Renal cortical epithelial cell (primary cell): ENCODE data around the gene ZFHX2. TPM values are rescaled to one million over a fixed set of nuclear protein-coding genes. Genes with fewer than 3 reads are reported as not detected.
A peak's percentile ranks its signal among the peaks of the same experiment; 100 is the strongest.
"Not testable (repeated sequence)": the region's sequence is repeated elsewhere in the genome, so short reads cannot be mapped to it uniquely, and the experiment has no call there.

Source experiments
- DNase-seq: peaks from one replicate; pipeline ENCODE4 v3.0.0-alpha.2; 2011; ENCODE audit warnings: low read depth
- total RNA-seq: library from RNA; depleted of rRNA; stranded (reverse); fragments of >200 nt; gene quantifications from 2 replicates; pipeline ENCODE4 v1.2.3, GENCODE V29; 2014

The ZFHX2 gene
- 0.69 and 1.8 TPM in 2 replicates for total RNA-seq

GRCh38 chr14:23551266-23552028 lies at the start of gene ZFHX2:
TSS of gene ZFHX2 (minus strand) at chr14:23551765. CDS start at chr14:23535325, 16,440 bp downstream.
- DNase-seq: peak; percentile 62

- DNase-seq: no peak
Observed at GRCh38 chr14:23600806-23601205, 49.2 kb upstream of the ZFHX2 start.

DNA sequence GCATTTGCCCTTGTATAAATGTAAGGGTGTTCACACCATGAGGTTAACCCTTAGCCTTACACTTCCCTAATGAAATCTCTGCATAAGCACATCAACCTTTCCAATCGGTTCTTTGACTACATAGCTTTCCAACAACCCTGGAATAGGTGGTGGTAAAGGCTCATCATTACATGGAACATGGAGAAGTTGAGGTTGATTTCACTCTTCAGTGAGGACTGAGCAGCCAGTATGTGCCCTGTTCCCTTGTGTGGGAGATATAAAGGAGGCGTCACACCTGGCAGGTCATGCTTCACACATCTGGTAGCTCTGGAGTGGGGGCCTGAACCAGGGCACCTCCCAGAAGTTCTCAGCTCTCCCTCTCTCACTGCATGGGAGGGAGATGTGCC lies 48.8 kb upstream of the ZFHX2 start:
- no peak for DNase-seq

DNA sequence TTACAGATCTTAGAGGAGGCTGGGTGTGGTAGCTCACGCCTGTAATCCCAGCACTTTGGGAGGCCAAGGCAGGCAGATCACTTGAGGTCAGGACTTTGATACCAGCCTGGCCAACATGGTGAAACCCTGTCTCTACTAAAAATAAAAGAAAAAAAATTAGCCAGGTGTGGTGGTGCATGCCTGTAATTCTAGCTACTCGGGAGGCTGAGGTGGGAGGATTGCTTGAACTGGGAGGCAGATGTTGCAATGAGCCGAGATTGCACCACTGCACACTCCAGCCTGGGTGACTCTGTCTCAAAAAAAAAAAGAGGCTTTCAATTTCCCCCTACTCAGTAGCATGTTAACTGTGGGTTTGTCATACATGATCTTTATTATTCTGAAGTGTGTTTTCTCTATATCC lies 42.6 kb upstream of the ZFHX2 start:
- not testable (repeated sequence) for DNase-seq

DNA sequence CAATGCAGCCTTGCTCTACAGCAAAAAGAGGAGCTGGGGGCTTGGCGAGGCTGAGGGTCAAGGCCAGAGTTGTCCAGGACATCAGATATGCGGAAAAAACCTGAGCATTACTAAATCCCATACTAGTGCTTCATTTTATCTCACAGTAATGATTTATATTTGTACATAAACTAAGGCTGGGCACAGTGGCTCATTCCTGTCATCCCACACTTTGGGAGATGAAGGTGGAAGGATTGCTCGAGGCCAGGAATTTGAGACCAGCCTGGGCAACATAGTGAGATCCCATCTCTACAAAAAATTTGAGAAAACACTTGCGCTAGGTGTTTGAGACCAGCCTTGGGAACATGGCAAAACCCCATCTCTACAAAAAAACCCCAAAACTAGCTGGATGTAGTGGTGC lies 38.6 kb upstream of the ZFHX2 start:
- no peak for DNase-seq

DNA sequence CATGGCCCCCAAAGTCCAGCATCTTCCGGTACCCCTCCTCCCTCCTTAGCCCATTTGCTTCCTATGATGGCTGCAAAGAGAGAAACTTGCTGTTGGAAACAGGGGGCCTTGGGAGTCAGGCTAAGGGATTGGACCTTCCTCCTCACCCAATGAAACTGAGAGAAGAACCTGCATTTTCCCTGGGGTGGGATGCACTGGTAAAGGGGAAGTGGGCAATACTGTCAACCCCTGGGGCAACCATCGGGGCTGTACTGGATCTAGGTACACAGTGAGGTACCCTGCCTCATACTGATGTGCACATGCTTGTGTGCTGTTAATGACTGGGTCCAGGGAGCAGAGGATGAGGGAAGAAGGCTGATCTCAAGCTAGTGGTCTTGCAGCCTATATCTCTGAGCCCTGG lies 38.0 kb upstream of the ZFHX2 start:
- DNase-seq: no peak

DNA sequence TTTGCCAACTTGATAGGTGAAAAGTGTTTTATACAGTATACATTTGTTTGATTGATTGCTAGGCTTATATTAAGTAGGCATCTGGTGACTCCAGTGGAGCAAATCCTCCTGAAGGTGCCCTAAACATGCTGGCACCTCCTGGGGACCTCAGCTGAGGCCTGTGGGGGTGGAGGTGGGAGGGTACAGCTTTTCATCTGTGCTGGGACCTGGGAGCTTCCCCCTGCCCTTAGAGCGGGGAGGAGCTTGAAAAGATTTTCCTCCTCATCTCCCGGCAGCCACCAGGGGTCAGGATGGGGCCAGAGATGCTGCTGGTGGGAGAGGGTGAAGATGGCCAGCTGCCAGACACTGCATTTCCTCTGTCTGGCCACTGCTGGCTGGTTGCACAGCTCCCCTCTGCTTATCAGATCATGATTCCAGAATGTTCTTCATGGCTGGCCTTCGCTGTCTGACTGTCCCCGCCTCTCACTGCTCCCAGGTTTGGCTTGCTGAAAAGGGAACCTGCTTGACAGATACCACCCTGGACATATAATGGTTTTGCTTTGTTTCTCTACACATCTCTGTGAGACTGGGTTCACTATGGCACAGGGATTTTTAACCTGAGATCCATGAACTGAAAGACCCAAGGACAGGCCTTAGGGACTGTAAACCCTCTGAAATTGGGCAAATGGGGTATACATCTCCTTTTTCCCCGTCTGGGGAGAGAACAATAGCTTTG lies 37.5 kb upstream of the ZFHX2 start:
- peak; percentile 72 for DNase-seq

DNA sequence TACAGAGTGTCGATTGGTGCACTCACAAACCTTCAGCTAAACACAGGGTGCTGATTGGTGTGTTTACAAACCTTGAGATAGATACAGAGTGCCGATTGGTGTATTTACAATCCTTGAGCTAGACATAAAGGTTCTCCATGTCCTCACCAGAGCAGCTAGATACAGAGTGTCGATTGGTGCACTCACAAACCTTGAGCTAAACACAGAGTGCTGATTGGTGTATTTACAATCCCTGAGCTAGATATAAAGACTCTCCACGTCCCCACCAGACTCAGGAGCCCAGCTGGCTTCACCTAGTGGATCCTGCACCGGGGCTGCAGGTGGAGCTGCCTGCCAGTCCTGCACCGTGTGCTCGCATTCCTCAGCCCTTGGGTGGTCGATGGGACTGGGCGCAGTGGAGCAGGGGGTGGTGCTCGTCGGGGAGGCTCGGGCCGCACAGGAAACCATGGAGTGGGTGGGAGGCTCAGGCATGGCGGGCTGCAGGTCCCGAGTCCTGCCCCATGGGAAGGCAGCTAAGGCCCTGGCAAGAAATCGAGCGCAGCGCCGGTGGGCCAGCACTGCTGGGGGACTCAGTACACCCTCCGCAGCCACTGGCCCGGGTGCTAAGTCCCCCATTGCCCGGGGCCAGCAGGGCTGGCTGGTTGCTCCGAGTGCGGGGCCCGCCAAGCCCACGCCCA lies 33.1 kb upstream of the ZFHX2 start:
- DNase-seq: not testable (repeated sequence)

GRCh38 chr14:23583761-23584526 lies 32.4 kb upstream of the ZFHX2 start:
- DNase-seq: not testable (repeated sequence)

DNA sequence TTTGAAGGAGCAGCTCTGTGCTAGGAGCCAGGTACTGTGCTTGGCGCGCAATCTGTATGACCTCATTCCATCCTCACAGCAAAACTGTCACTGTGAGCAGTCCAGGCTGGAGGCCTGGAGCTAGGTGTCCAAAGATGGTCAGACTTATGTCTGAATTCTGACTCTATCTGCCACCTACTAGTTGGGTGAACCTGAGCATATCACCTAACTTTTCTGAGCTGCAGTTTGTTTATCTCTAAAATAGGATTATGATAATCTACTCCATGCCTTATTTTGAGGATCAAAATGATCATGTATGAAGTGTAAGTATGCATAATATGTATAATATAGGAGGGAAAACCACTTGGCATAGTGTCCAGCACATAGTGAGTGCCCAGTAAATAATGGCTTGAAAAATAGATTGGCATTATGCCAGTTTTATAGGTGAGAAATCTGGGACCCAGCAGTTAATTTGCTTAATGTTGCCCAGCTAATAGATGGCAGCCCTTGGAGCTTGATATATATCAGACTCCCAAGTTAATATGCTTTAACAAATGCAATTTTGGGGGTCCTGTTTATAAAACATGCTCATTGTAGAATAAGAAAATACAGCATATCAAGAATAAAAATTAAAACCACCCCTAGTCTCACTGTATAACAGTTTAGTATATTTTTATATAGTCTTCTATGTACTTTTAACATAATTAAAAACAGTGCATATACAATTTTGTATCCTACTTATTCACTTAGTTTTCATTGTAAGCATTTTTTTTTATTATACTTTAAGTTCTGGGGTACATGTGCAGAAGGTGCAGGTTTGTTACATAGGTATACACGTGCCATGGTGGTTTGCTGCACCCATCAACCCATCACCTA lies 31.6 kb upstream of the ZFHX2 start:
- DNase-seq: no peak

GRCh38 chr14:23580948-23581281 lies 29.4 kb upstream of the ZFHX2 start:
- no peak for DNase-seq

GRCh38 chr14:23580152-23580926 lies 28.8 kb upstream of the ZFHX2 start:
- DNase-seq: no peak

DNA sequence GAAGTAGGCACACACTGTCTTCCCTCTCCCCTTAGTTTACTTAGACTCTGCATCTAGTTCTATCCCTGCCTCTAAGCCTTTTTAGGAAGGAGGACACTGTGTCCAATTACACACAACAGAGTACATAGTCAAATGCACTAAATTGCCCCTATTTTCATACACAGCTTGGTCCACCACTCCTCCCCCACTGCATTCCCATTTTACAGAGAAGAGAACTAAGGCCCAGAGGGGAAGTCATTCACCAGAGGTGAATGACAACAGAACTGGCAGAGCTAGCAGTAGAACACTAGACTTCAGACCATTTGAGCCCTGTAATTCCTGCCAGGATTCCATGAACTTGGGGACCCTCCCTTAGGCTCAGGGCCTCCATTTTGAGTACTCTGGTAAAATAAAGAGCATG lies 28.2 kb upstream of the ZFHX2 start:
- DNase-seq: no peak

DNA sequence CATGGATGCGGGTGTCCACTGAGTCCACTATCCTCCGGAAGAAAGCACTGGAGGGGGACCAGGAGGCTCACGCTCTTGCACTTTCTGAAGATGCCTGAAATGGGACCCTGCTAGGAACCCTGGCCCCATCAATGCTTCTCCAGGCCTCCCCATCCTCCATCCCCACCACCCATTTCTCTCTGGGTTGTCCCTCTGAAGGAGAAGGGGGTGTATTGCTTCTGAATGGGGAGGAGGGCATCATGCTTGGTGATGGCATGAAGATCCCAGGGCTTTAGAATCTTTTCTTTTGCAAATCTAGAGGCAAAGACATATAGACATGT lies 27.7 kb upstream of the ZFHX2 start:
- no peak for DNase-seq

- no peak for DNase-seq
Observed at GRCh38 chr14:23578560-23579310, 27.2 kb upstream of the ZFHX2 start, which contains the start of gene JPH4. TSS of gene JPH4 (minus strand) at chr14:23578790. CDS start at chr14:23577453, 1,337 bp downstream.

DNA sequence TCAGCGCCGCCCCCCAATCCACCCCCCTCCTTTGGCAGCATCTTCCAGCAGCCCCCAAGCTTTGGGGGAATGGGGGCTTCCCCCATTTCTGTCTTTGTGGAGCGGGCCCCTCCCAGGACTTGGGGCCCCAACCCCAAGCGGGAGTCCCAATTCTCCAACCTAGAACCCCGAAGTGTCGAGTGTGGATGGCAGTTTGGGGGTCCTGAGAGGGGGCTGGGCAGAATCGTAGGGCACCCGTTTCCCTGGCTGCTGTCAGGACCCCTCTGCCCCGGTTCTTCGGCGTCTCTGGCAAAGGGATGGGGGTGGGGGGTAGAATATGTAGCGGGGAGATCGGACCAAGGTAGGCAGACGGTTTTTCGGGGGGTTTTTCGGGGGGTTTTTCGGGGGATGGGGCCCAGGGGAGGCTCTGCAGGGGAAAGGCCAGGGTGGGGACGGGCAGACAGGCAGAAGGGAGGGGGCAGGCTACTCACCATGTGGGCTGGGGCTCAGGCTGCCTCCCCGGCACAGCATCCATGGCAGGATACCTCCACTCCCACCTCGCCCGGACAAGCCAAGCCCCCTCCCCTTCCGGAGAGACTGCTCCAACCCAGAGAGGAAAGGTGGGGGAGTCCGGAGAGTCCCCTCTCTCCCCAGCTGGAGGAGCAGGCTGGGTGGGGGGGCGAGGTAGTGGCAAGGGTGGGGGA lies 26.3 kb upstream of the ZFHX2 start:
- DNase-seq: no peak

GRCh38 chr14:23577004-23577681 lies 25.6 kb upstream of the ZFHX2 start:
- no peak for DNase-seq

DNA sequence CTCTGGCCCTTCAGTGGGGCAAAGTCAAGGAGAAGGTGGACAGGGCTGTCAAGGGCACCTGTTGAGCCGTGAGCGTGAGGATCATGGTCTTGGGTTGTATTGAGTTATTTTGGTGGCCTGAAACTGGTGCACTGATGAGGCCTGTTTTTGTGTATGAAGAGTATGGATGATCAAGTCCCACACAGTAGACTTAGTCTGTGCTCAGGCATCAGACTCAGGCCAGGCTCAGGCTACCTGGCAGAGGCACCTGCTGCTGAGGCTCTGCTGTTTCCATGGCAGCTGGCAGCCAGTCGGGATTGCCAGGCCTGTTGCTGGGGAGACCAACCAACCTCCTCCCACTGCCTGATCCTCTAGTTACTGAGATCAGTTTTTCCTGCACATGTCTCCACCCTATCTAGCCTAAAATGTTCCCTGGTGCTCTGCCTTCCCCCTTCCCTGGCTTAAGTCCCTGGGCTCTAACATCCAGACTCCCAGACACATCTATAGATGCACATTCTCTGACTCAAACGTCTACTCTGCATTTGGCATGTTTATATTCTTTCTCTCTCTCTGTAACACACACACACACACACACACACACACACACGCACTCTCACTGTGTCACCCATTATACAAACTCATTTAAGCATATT lies 21.9 kb upstream of the ZFHX2 start:
- DNase-seq: no peak
